Mucosa of stomach (tissue), 1 donor: ENCODE measurements around the gene INO80B.
"Not testable (repeated sequence)": the region's sequence is repeated elsewhere in the genome, so short reads cannot be mapped to it uniquely, and the experiment has no call there.

Experiments
- H3K27me3 ChIP-seq: one replicate; pipeline ENCODE4 v1.7.0; 2013; ENCODE audit warnings: mild to moderate bottlenecking, low read length; ENCODE audit not compliant: control insufficient read depth, insufficient read depth
- H3K36me3 ChIP-seq: one replicate; pipeline ENCODE4 v1.7.0; 2013; ENCODE audit warnings: low read length; ENCODE audit not compliant: control insufficient read depth, insufficient read depth
- H3K4me1 ChIP-seq: one replicate; pipeline ENCODE4 v1.7.0; 2013; ENCODE audit warnings: mild to moderate bottlenecking, low read length; ENCODE audit not compliant: control insufficient read depth, insufficient read depth
- H3K4me3 ChIP-seq: one replicate; pipeline ENCODE4 v1.7.0; 2013; ENCODE audit warnings: low read length
- H3K9ac ChIP-seq: one replicate; pipeline ENCODE4 v1.7.0; 2013; ENCODE audit warnings: mild to moderate bottlenecking, low read length, moderate library complexity
- H3K9me3 ChIP-seq: one replicate; pipeline ENCODE4 v1.7.0; 2013; ENCODE audit warnings: mild to moderate bottlenecking, low read length, moderate library complexity; ENCODE audit not compliant: control insufficient read depth
- donor health status: Pancreatic carcinoma.

INO80B gene

GRCh38 chr2:74460187-74460586, 5.3 kb downstream of the INO80B start:
- not testable (repeated sequence) for H3K27me3 ChIP-seq, H3K4me3 ChIP-seq, H3K9me3 ChIP-seq, H3K9ac ChIP-seq, H3K36me3 ChIP-seq
- peaks cover 41% of the 10 kb centered on the region for H3K4me1 ChIP-seq

GRCh38 chr2:74461187-74462053, 6.5 kb downstream of the INO80B start:
- Histone ChIP-seq H3K4me1 (peaks cover 32% of the 10 kb centered on the region), H3K9me3 (no peaks in the 10 kb centered on the region)

GRCh38 chr2:74462054-74462785, 7.3 kb downstream of the INO80B start:
- H3K27me3 ChIP-seq: no peaks in the 10 kb centered on the region
- H3K36me3 ChIP-seq: no peaks in the 10 kb centered on the region
- peaks cover 25% of the 10 kb centered on the region for H3K4me1 ChIP-seq
- no peak overlapping the region for H3K4me3 ChIP-seq
- no peaks in the 10 kb centered on the region for H3K9me3 ChIP-seq
- no peak overlapping the region for H3K9ac ChIP-seq

More at GRCh38 chr2:74461187-74462053, 6.5 kb downstream of the INO80B start:
- Histone ChIP-seq H3K27me3 (no peaks in the 10 kb centered on the region), H3K4me3 (no peak overlapping the region), H3K36me3 (no peaks in the 10 kb centered on the region), H3K9ac (no peak overlapping the region)

GRCh38 chr2:74462786-74463105, 7.9 kb downstream of the INO80B start:
- H3K36me3 ChIP-seq: no peaks in the 10 kb centered on the region
- H3K27me3 ChIP-seq: no peaks in the 10 kb centered on the region
- H3K9ac ChIP-seq: peak overlapping the region; percentile 18
- peaks cover 24% of the 10 kb centered on the region for H3K4me1 ChIP-seq
- H3K9me3 ChIP-seq: no peaks in the 10 kb centered on the region
- no peak overlapping the region for H3K4me3 ChIP-seq

- Histone ChIP-seq H3K9me3 (no peaks in the 10 kb centered on the region), H3K36me3 (no peaks in the 10 kb centered on the region), H3K4me1 (peaks cover 16% of the 10 kb centered on the region), H3K4me3 (peak overlapping the region; percentile 87), H3K9ac (peak overlapping the region; percentile 91), H3K27me3 (no peaks in the 10 kb centered on the region)
These were observed 9.5 kb downstream of the INO80B start for GRCh38 chr2:74464406-74464805.

GRCh38 chr2:74470742-74471141, 15.9 kb downstream of the INO80B start:
- peaks cover 14% of the 10 kb centered on the region for H3K4me1 ChIP-seq
- not testable (repeated sequence) for H3K9ac ChIP-seq, H3K27me3 ChIP-seq, H3K9me3 ChIP-seq, H3K4me3 ChIP-seq, H3K36me3 ChIP-seq

- Histone ChIP-seq H3K4me3 (peak overlapping the region; percentile 31), H3K36me3 (peaks cover 4% of the 10 kb centered on the region), H3K9me3 (no peaks in the 10 kb centered on the region), H3K27me3 (no peaks in the 10 kb centered on the region), H3K9ac (peak overlapping the region; percentile 76), H3K4me1 (peaks cover 14% of the 10 kb centered on the region)
These were observed 16.6 kb downstream of the INO80B start for GRCh38 chr2:74471332-74472065.

- Histone ChIP-seq H3K9ac (peak within 1 kb of the TSS; percentile 76), H3K9me3 (no peaks in the 10 kb centered on the region), H3K4me3 (peak within 1 kb of the TSS; percentile 31), H3K4me1 (peaks cover 14% of the 10 kb centered on the region), H3K27me3 (no peaks in the 10 kb centered on the region), H3K36me3 (peaks cover 4% of the 10 kb centered on the region)
These were observed 17.4 kb downstream of the INO80B start, which contains the start of gene MRPL53 for GRCh38 chr2:74472086-74472944. MRPL53 (minus strand) TSS chr2:74472680; CDS start chr2:74472660, 20 bp downstream.

- Histone ChIP-seq H3K4me1 (peaks cover 14% of the 10 kb centered on the region), H3K9ac (peak overlapping the region; percentile 76), H3K4me3 (peak overlapping the region; percentile 31), H3K36me3 (peaks cover 8% of the 10 kb centered on the region), H3K9me3 (no peaks in the 10 kb centered on the region), H3K27me3 (no peaks in the 10 kb centered on the region)
These were observed 18.0 kb downstream of the INO80B start for GRCh38 chr2:74472945-74473258.

GRCh38 chr2:74474481-74474880, 19.6 kb downstream of the INO80B start:
- Histone ChIP-seq H3K9me3 (no peaks in the 10 kb centered on the region), H3K9ac (no peak overlapping the region), H3K27me3 (no peaks in the 10 kb centered on the region)

GRCh38 chr2:74474899-74475298, 20.0 kb downstream of the INO80B start:
- H3K9ac ChIP-seq: no peak overlapping the region
- peaks cover 8% of the 10 kb centered on the region for H3K36me3 ChIP-seq
- no peaks in the 10 kb centered on the region for H3K9me3 ChIP-seq
- H3K27me3 ChIP-seq: no peaks in the 10 kb centered on the region
- peaks cover 14% of the 10 kb centered on the region for H3K4me1 ChIP-seq
- H3K4me3 ChIP-seq: no peak overlapping the region

More at GRCh38 chr2:74474481-74474880, 19.6 kb downstream of the INO80B start:
- Histone ChIP-seq H3K4me1 (peaks cover 14% of the 10 kb centered on the region), H3K4me3 (no peak overlapping the region), H3K36me3 (peaks cover 8% of the 10 kb centered on the region)
